ENCODE measurements around the gene IGFL3.

DNA sequence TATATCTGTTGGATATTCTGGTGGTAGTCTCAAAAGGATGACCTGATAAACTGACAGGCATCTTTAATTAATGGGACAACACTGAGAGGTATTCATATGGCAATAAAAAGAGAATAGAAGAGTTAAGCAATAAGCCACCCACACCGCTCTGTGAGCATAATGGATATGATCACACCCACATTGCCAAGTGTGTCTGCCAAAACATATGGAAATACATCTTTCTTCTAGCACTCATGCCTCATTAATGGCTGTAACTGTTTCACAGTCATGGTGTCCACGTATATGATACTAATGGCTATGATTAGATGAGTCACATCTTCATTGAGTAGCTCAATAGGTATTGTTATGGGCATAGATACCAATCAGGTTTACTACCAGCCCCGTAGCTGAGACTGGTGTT is 13.1 kb downstream of the IGFL3 start:
- TF ChIP-seq CTCF (IDR thresholded peaks at IDR 0.05) (no peak), POLR2A (IDR thresholded peaks at IDR 0.05) (no peak)

All from body of pancreas (tissue), 4 donors.